T-cell (primary cell): ENCODE data around the gene NLGN2. TPM values are rescaled to one million over a fixed set of nuclear protein-coding genes. Genes with fewer than 3 reads are reported as not detected.
A peak's percentile ranks its signal among the peaks of the same experiment; 100 is the strongest.

ENCODE experiments used
- ATAC-seq, 4 experiments: fragments of 200-7000 bp in 3 of 4; fragments of 150-1000 bp in 1 of 4; cut with Tn5 transposase; replicated peaks in 1 of 4; 1 replicate in 3 of 4; 2 replicates in 1 of 4; pipeline ENCODE4 v1.10.0; 2021; ENCODE audit warnings: moderate library complexity in 3 of 4, mild to moderate bottlenecking in 2 of 4, moderate number of reproducible peaks in 1 of 4
- CTCF ChIA-PET, 2 donors: fragments of 300-600 bp; sonication (Branson Sonifier 250); formaldehyde crosslinking; loops; one replicate each; lab custom pipeline; 2022; ENCODE audit warnings: antibody characterized with exemption in 2 of 2; lab: Charles Lee
- POLR2A ChIA-PET, 2 donors: fragments of 300-600 bp; sonication (Branson Sonifier 250); formaldehyde crosslinking; loops; one replicate each; lab custom pipeline; 2022; ENCODE audit warnings: antibody characterized with exemption in 2 of 2; lab: Charles Lee
- DNase-seq, 35 experiments: peaks; one replicate each; pipeline versions ENCODE4 v3.0.0 to v3.0.0-alpha.2; 2013 to 2023
- H3K27ac ChIP-seq: one replicate; pipeline ENCODE4 v1.5.1; 2013; ENCODE audit warnings: low read length
- H3K27me3 ChIP-seq, 2 experiments: replicated peaks in 1 of 2; 1 replicate in 1 of 2; 2 replicates in 1 of 2; pipeline versions ENCODE4 v1.6.1 to v1.7.0; 2013; ENCODE audit warnings: low read length in 1 of 2, mixed read lengths in 1 of 2; ENCODE audit not compliant: control insufficient read depth in 2 of 2, insufficient read depth in 2 of 2; ENCODE audit errors: extremely low read depth in 1 of 2
- H3K36me3 ChIP-seq, 2 donors: 1 replicate in 1 of 2; 2 replicates in 1 of 2; pipeline versions ENCODE4 v1.6.1 to v1.7.0; 2013; ENCODE audit warnings: low read length in 1 of 2; ENCODE audit not compliant: control insufficient read depth in 2 of 2, insufficient read depth in 1 of 2; ENCODE audit errors: extremely low read depth in 1 of 2
- H3K4me1 ChIP-seq, 2 experiments: 1 replicate in 1 of 2; 2 replicates in 1 of 2; pipeline versions ENCODE4 v1.6.1 to v1.7.0; 2013; ENCODE audit warnings: low read length in 2 of 2, mixed read lengths in 1 of 2; ENCODE audit not compliant: insufficient read depth in 2 of 2, control insufficient read depth in 1 of 2; ENCODE audit errors: extremely low read depth in 1 of 2
- H3K4me3 ChIP-seq, 2 donors: 1 replicate in 1 of 2; 2 replicates in 1 of 2; pipeline versions ENCODE4 v1.5.1 to v1.7.0; 2013; ENCODE audit warnings: mild to moderate bottlenecking in 2 of 2, low read length in 1 of 2, moderate library complexity in 1 of 2; ENCODE audit not compliant: control insufficient read depth in 1 of 2; ENCODE audit errors: extremely low read depth in 1 of 2
- H3K9me3 ChIP-seq: 2 replicates; pipeline ENCODE4 v1.7.0; 2013
- H3K27ac Mint-ChIP-seq, 2 donors: one replicate each; pipeline ENCODE4 v1.8.0; 2020 to 2021; ENCODE audit warnings: mild to moderate bottlenecking in 2 of 2, mixed read lengths in 2 of 2
- H3K27me3 Mint-ChIP-seq, 2 donors: one replicate each; pipeline ENCODE4 v1.8.0; 2021 to 2022; ENCODE audit warnings: mixed read lengths in 2 of 2
- H3K36me3 Mint-ChIP-seq: one replicate; pipeline ENCODE4 v1.8.0; 2021; ENCODE audit warnings: mixed read lengths
- H3K4me1 Mint-ChIP-seq, 3 donors: one replicate each; pipeline ENCODE4 v1.8.0; 2020 to 2022; ENCODE audit warnings: mixed read lengths in 3 of 3, mild to moderate bottlenecking in 1 of 3
- H3K4me3 Mint-ChIP-seq, 3 donors: one replicate each; pipeline ENCODE4 v1.8.0; 2020 to 2022; ENCODE audit warnings: mild to moderate bottlenecking in 3 of 3, mixed read lengths in 3 of 3, moderate library complexity in 3 of 3
- H3K9me3 Mint-ChIP-seq, 3 donors: one replicate each; pipeline ENCODE4 v1.8.0; 2020 to 2022; ENCODE audit warnings: mixed read lengths in 3 of 3
- whole genome bisulfite sequencing: methylation state at CpG from one replicate; pipeline ENCODE4 v1.1.5; 2013; ENCODE audit warnings: missing lambda C conversion rate; ENCODE audit not compliant: insufficient coverage; 5-methylcytosine and 5-hydroxymethylcytosine counted together
- total RNA-seq, 35 experiments: library from RNA in 6 of 35; stranded (reverse) in 6 of 35; fragments of 120-200 nt in 1 of 35; gene quantifications; one replicate each; pipeline versions ENCODE4 v1.2.1 to v1.2.4 and lab custom pipeline; 2013 to 2026

Gene NLGN2
- total RNA-seq, 5 donors from 2014 or later (not counting 1 experiment from before 2014, with no cell fraction given) = 6.8 to 8.9 (median 8.4) TPM

- no peaks in the 10 kb centered on the region for H3K36me3 ChIP-seq
- H3K9me3 Mint-ChIP-seq = peaks cover 0 to 5% (median 4%) of the 10 kb centered on the region in 3 donors
- H3K4me1 Mint-ChIP-seq = peaks cover 13 to 21% (median 17%) of the 10 kb centered on the region in 3 donors
- peak within 1 kb of the TSS in 1 of 3 donors; percentile 69 for H3K4me3 Mint-ChIP-seq
- H3K27ac ChIP-seq = no peak within 1 kb of the TSS
- peaks cover 3 to 50% of the 10 kb centered on the region in 2 experiments for H3K27me3 ChIP-seq
- peaks cover 0 to 24% of the 10 kb centered on the region in 2 experiments for H3K4me1 ChIP-seq
- WGBS = 17% methylated on average over 39 of the region's 52 CpGs
- H3K36me3 Mint-ChIP-seq = peaks cover 3% of the 10 kb centered on the region
- H3K27me3 Mint-ChIP-seq = peaks cover 30 to 34% of the 10 kb centered on the region in 2 donors
- H3K9me3 ChIP-seq = no peaks in the 10 kb centered on the region
- H3K27ac Mint-ChIP-seq = no peak within 1 kb of the TSS
- H3K4me3 ChIP-seq = no peak within 1 kb of the TSS
- ChIA-PET POLR2A (no interaction called here), CTCF (interaction anchor here in 1 of 2 donors (0.6 kb wide), 1 partner anchor 14 kb away, joined by 3 read pairs; no protein-coding TSS in a partner anchor)
- no peak for DNase-seq
- no peak for ATAC-seq
Measured at GRCh38 chr17:7380855-7381683, 26.6 kb upstream of the NLGN2 start, which contains the start of gene TNK1. Gene TNK1, plus strand, starts transcription at chr17:7381089. Its CDS starts 1,838 bp downstream, at chr17:7382927.

GRCh38 chr17:7382901-7383300 lies 24.7 kb upstream of the NLGN2 start:
- H3K4me1 Mint-ChIP-seq = peaks cover 13 to 21% (median 17%) of the 10 kb centered on the region in 3 donors
- ATAC-seq (no peak), DNase-seq (no peak)
- H3K4me3 ChIP-seq = no peak overlapping the region
- CTCF ChIA-PET = interaction anchor here in 1 of 2 donors (1.8 kb wide), 1 partner anchor 54 kb away, joined by 5 read pairs; no protein-coding TSS in a partner anchor
- POLR2A ChIA-PET = interaction anchor here in 1 of 2 donors (0.5 kb wide), 1 partner anchor 30 kb away, joined by 4 read pairs; no protein-coding TSS in a partner anchor
- peaks cover 0 to 5% (median 4%) of the 10 kb centered on the region in 3 donors for H3K9me3 Mint-ChIP-seq
- H3K27me3 ChIP-seq = peaks cover 3 to 45% of the 10 kb centered on the region in 2 experiments
- no peak overlapping the region for H3K27ac ChIP-seq
- H3K27me3 Mint-ChIP-seq = peaks cover 30 to 33% of the 10 kb centered on the region in 2 donors
- H3K9me3 ChIP-seq = no peaks in the 10 kb centered on the region
- H3K4me3 Mint-ChIP-seq = peak overlapping the region; percentile 45 to 69 (median 51)
- H3K4me1 ChIP-seq = peaks cover 0 to 24% of the 10 kb centered on the region in 2 experiments
- H3K27ac Mint-ChIP-seq = no peak overlapping the region
- WGBS = 94% methylated on average over 7 of the region's 10 CpGs
- peaks cover 3% of the 10 kb centered on the region for H3K36me3 Mint-ChIP-seq
- peaks cover 3 to 7% of the 10 kb centered on the region in 2 donors for H3K36me3 ChIP-seq

GRCh38 chr17:7383371-7383741 lies 24.3 kb upstream of the NLGN2 start:
- peaks cover 3 to 8% of the 10 kb centered on the region in 2 donors for H3K36me3 ChIP-seq
- Mint-ChIP-seq H3K27me3 (peaks cover 30 to 33% of the 10 kb centered on the region in 2 donors), H3K9me3 (peaks cover 0 to 5% (median 4%) of the 10 kb centered on the region in 3 donors), H3K36me3 (peaks cover 3% of the 10 kb centered on the region), H3K4me1 (peaks cover 13 to 21% (median 17%) of the 10 kb centered on the region in 3 donors), H3K27ac (no peak overlapping the region), H3K4me3 (peak overlapping the region; percentile 69 to 80 (median 79))
- H3K9me3 ChIP-seq = no peaks in the 10 kb centered on the region
- peaks cover 0 to 24% of the 10 kb centered on the region in 2 experiments for H3K4me1 ChIP-seq
- H3K4me3 ChIP-seq = peak overlapping the region in 1 of 2 donors; percentile 61
- WGBS = 82% methylated on average over 9 of the region's 11 CpGs
- CTCF ChIA-PET = interaction anchor here in 1 of 2 donors (1.8 kb wide), 1 partner anchor 54 kb away, joined by 5 read pairs; no protein-coding TSS in a partner anchor
- POLR2A ChIA-PET = interaction anchor here in 1 of 2 donors (0.5 kb wide), 1 partner anchor 29 kb away, joined by 4 read pairs; no protein-coding TSS in a partner anchor
- no peak for ATAC-seq
- peaks cover 3 to 42% of the 10 kb centered on the region in 2 experiments for H3K27me3 ChIP-seq
- no peak for DNase-seq
- peak overlapping the region; percentile 69 for H3K27ac ChIP-seq

- ChIA-PET POLR2A (interaction anchor here (0.5 kb wide), 2 partner anchors 15 to 145 kb away, joined by 3 to 4 read pairs; no protein-coding TSS in a partner anchor), CTCF (interaction anchor here in 1 of 2 donors (0.6 to 1.8 kb wide), 6 partner anchors 14 to 304 kb away, joined by 3 to 5 read pairs (median 3); partner anchors contain the start of gene ACAP1)
- Mint-ChIP-seq H3K36me3 (peaks cover 3% of the 10 kb centered on the region), H3K4me1 (peaks cover 13 to 21% (median 17%) of the 10 kb centered on the region in 3 donors), H3K4me3 (peak overlapping the region; percentile 69 to 80 (median 79)), H3K27ac (peak overlapping the region; percentile 91 to 92), H3K27me3 (peaks cover 29 to 32% of the 10 kb centered on the region in 2 donors), H3K9me3 (peaks cover 0 to 5% (median 4%) of the 10 kb centered on the region in 3 donors)
- Histone ChIP-seq H3K4me1 (peaks cover 0 to 24% of the 10 kb centered on the region in 2 experiments), H3K9me3 (no peaks in the 10 kb centered on the region), H3K27ac (peak overlapping the region; percentile 69), H3K4me3 (peak overlapping the region; percentile 26 to 61), H3K27me3 (peaks cover 3 to 39% of the 10 kb centered on the region in 2 experiments), H3K36me3 (peaks cover 5 to 13% of the 10 kb centered on the region in 2 donors)
- DNase-seq (peak; percentile 61 to 90 (median 77)), ATAC-seq (peak; percentile 94 to 96 (median 95))
- WGBS = 7% methylated on average over 65 of the region's 65 CpGs
Measured at GRCh38 chr17:7383742-7384488, 23.7 kb upstream of the NLGN2 start.

- H3K4me1 Mint-ChIP-seq = peaks cover 15 to 22% (median 17%) of the 10 kb centered on the region in 3 donors
- no peaks in the 10 kb centered on the region for H3K9me3 Mint-ChIP-seq
- H3K4me1 ChIP-seq = peaks cover 0 to 30% of the 10 kb centered on the region in 2 experiments
- WGBS = 52% methylated on average over 17 of the region's 23 CpGs
- peak overlapping the region; percentile 91 to 92 for H3K27ac Mint-ChIP-seq
- H3K9me3 ChIP-seq = no peaks in the 10 kb centered on the region
- H3K4me3 ChIP-seq = peak overlapping the region; percentile 26 to 61
- peaks cover 23 to 25% of the 10 kb centered on the region in 2 donors for H3K27me3 Mint-ChIP-seq
- peaks cover 7 to 20% of the 10 kb centered on the region in 2 donors for H3K36me3 ChIP-seq
- peaks cover 2 to 38% of the 10 kb centered on the region in 2 experiments for H3K27me3 ChIP-seq
- peaks cover 5% of the 10 kb centered on the region for H3K36me3 Mint-ChIP-seq
- DNase-seq (peak in 1 of 35 experiments; percentile 23), ATAC-seq (peak in 1 of 4 experiments; percentile 1)
- H3K27ac ChIP-seq = peak overlapping the region; percentile 69
- ChIA-PET POLR2A (interaction anchor here (0.5 kb wide), 2 partner anchors 14 to 146 kb away, joined by 3 to 4 read pairs; no protein-coding TSS in a partner anchor), CTCF (interaction anchor here (0.6 to 1.8 kb wide), 9 partner anchors 13 to 543 kb away, joined by 3 to 7 read pairs (median 3); partner anchors contain the start of gene ACAP1 (in 1 of the 2))
- peak overlapping the region; percentile 69 to 80 (median 79) for H3K4me3 Mint-ChIP-seq
Measured at GRCh38 chr17:7384489-7385081, 23.1 kb upstream of the NLGN2 start.
